Measurements from ENCODE around the gene TNFRSF18. TPM values are rescaled to one million over a fixed set of nuclear protein-coding genes. Genes with fewer than 3 reads are reported as not detected.

The TNFRSF18 gene
- polyA plus RNA-seq, 1 experiment: 0.40 TPM

- DNase-seq (ENCODE audit: low read depth): no peak
- Histone ChIP-seq H3K4me3 (ENCODE audit: low read depth, low read length) (peak overlapping the region; percentile 39), H3K27me3 (ENCODE audit: control insufficient read depth, insufficient read depth, low read length) (peaks cover 2% of the 10 kb centered on the region; the same call in 1 of the 2 replicates), H3K36me3 (ENCODE audit: control insufficient read depth, insufficient read depth, low read length) (no peaks in the 10 kb centered on the region)
- ChIA-PET CTCF (interaction anchor here (1.5 kb wide), 1 partner anchor 79 kb away, joined by 3 read pairs; no protein-coding TSS in a partner anchor), POLR2A (no interaction called here)
- TF ChIP-seq, protein P1, sequence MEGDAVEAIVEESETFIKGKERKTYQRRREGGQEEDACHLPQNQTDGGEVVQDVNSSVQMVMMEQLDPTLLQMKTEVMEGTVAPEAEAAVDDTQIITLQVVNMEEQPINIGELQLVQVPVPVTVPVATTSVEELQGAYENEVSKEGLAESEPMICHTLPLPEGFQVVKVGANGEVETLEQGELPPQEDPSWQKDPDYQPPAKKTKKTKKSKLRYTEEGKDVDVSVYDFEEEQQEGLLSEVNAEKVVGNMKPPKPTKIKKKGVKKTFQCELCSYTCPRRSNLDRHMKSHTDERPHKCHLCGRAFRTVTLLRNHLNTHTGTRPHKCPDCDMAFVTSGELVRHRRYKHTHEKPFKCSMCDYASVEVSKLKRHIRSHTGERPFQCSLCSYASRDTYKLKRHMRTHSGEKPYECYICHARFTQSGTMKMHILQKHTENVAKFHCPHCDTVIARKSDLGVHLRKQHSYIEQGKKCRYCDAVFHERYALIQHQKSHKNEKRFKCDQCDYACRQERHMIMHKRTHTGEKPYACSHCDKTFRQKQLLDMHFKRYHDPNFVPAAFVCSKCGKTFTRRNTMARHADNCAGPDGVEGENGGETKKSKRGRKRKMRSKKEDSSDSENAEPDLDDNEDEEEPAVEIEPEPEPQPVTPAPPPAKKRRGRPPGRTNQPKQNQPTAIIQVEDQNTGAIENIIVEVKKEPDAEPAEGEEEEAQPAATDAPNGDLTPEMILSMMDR (IDR thresholded peaks at IDR 0.05; ENCODE audit: insufficient read depth, low read depth, low read length): no peak
Observed at GRCh38 chr1:1200876-1201810, 5.2 kb downstream of the TNFRSF18 start.

DNA sequence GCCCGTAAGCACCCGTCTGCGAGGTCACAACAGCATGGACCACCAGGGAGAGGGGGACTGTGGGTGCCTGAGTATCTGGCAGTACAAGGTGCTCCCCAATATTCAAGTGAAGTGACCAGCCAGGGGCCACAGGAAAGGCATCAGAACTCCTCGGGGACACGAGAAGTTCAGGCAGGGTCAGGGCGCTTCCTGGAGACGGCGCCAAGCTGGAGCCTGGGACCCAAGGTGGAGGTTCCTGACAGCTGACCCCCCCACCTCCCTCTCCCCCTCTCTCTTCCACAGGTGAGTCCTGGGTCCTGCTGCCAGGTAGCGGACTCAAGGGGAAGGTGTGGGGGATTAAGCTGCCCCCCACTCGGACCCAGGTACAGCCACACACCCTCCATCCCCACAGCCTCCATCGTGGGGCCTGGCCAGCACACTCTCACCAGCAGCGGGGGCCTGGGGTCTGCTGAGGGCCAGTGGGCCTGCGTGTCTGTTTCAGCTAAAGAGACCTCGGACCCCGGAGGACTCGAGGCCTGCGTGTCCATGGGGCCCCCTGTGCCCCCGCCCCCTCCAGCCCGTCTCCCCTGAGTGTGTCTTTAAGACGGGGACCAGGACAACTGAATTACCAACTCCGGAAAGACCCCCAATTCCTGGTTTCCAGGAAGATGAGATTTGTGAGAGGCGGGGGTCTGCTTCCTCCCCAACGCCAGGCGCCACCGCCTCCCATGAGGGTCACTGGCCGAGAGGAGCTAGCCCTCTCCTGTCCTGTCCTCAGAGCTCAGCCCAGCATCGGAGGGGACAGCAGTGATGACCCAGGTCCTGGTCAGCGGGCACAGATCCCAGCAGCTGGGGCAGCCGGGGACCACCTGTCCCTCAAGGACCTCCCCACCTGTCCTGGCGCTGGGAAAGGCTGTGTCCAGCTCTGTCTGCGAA, 6.2 kb downstream of the TNFRSF18 start:
- CTCF ChIA-PET: interaction anchor here (1.2 to 1.5 kb wide), 2 partner anchors 12 to 78 kb away, joined by 3 read pairs; no protein-coding TSS in a partner anchor
- Histone ChIP-seq H3K36me3 (ENCODE audit: control insufficient read depth, insufficient read depth, low read length) (no peaks in the 10 kb centered on the region), H3K4me3 (ENCODE audit: low read depth, low read length) (peak overlapping the region; percentile 39; the same call in 1 of the 2 replicates), H3K27me3 (ENCODE audit: control insufficient read depth, insufficient read depth, low read length) (peaks cover 2% of the 10 kb centered on the region; the same call in 1 of the 2 replicates)
- POLR2A ChIA-PET: no interaction called here
- DNase-seq (ENCODE audit: low read depth): no peak
- TF ChIP-seq, protein P1 (IDR thresholded peaks at IDR 0.05; ENCODE audit: insufficient read depth, low read depth, low read length): no peak

DNA sequence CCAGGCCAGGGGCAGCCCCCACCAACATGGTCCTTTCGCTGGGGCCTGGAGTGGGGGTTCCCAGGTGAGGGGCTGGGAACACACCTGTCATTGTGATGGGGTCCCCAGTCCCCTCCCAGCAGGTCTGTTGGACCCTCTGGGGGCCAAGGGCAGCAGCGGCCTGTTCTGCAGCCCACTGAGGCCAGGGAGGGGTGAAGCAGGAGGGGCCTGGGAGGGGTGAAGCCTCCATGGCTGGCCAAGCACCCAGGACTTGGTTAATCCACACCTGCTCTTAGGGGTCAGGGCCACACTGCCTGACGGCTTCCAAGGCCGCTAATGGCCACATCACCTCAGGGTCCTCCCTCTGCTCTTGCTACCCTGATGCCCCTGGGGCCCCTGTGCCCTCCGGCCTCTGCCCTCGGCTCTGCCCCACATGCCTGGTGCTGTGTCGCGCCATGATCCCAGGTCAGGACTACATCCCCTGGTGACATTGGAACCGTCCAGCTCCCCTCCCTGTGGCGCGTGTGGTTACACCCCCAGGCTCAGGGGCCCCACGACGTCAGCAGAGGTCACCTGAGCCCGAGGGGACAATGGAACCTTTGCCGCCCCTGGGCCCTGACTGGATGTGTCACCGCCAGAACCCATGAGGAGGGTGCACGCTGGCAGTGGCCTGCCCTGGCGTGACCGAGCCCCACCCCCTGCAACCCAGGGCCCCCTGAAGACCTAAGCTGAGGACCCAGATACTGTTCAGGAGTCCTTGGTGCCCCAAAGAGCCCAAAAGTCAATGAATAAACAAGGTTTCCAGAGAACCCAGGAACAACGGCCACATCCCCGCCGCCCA, 7.0 kb downstream of the TNFRSF18 start:
- TF ChIP-seq, protein P1 (IDR thresholded peaks at IDR 0.05; ENCODE audit: insufficient read depth, low read depth, low read length): no peak
- H3K4me3 ChIP-seq (ENCODE audit: low read depth, low read length): no peak overlapping the region

GRCh38 chr1:1198423-1199140, 7.8 kb downstream of the TNFRSF18 start:
- POLR2A ChIA-PET: no interaction called here

More for the DNA sequence above, 7.0 kb downstream of the TNFRSF18 start:
- no peak for DNase-seq (ENCODE audit: low read depth)
- Histone ChIP-seq H3K27me3 (ENCODE audit: control insufficient read depth, insufficient read depth, low read length) (no peaks in the 10 kb centered on the region), H3K36me3 (ENCODE audit: control insufficient read depth, insufficient read depth, low read length) (no peaks in the 10 kb centered on the region)
- ChIA-PET POLR2A (no interaction called here), CTCF (interaction anchor here (1.2 to 1.5 kb wide), 2 partner anchors 11 to 77 kb away, joined by 3 read pairs; no protein-coding TSS in a partner anchor)

More at GRCh38 chr1:1198423-1199140, 7.8 kb downstream of the TNFRSF18 start:
- CTCF ChIA-PET: no interaction called here
- Histone ChIP-seq H3K4me3 (ENCODE audit: low read depth, low read length) (no peak overlapping the region), H3K36me3 (ENCODE audit: control insufficient read depth, insufficient read depth, low read length) (no peaks in the 10 kb centered on the region), H3K27me3 (ENCODE audit: control insufficient read depth, insufficient read depth, low read length) (no peaks in the 10 kb centered on the region)
- DNase-seq (ENCODE audit: low read depth): no peak
- TF ChIP-seq, protein P1 (IDR thresholded peaks at IDR 0.05; ENCODE audit: insufficient read depth, low read depth, low read length): no peak
